Motor neuron (in vitro differentiated cells): ENCODE measurements around the gene CPA2. TPM values are rescaled to one million over a fixed set of nuclear protein-coding genes. Genes with fewer than 3 reads are reported as not detected.
A peak's percentile ranks its signal among the peaks of the same experiment; 100 is the strongest.
"Not testable (repeated sequence)": the region's sequence is repeated elsewhere in the genome, so short reads cannot be mapped to it uniquely, and the experiment has no call there.

Experiments
- ATAC-seq, 8 experiments: fragments of 200-7000 bp; cut with Tn5 transposase; replicated peaks in 6 of 8; 2 replicates each; pipeline ENCODE4 v1.8.0; 2021; ENCODE audit warnings: mild to moderate bottlenecking in 8 of 8, moderate library complexity in 8 of 8
- H3K27ac ChIP-seq, 2 donors: fragments of 250-450 bp; sonication (Bioruptor Pico); 2 replicates each; pipeline ENCODE4 v1.9.0; 2021; ENCODE audit warnings: antibody characterized with exemption in 2 of 2, mild to moderate bottlenecking in 2 of 2, moderate library complexity in 1 of 2
- H3K4me1 ChIP-seq, 2 donors: fragments of 250-450 bp; sonication (Bioruptor Pico); replicated peaks in 1 of 2; 2 replicates each; pipeline ENCODE4 v1.6.1; 2021; ENCODE audit warnings: antibody characterized with exemption in 2 of 2, mild to moderate bottlenecking in 2 of 2, moderate library complexity in 1 of 2
- H3K4me3 ChIP-seq, 5 donors: fragments of 250-450 bp; sonication (Bioruptor Pico); 2 replicates each; pipeline ENCODE4 v1.9.0; 2021; ENCODE audit warnings: antibody characterized with exemption in 5 of 5, mild to moderate bottlenecking in 5 of 5, moderate library complexity in 4 of 5
- WGBS, 10 experiments: fragments of 450-650 bp; shearing (Covaris generic); methylation state at CpG; one replicate each; pipeline ENCODE4 v1.0.0; 2022; 5-methylcytosine and 5-hydroxymethylcytosine counted together
- in situ Hi-C, 9 experiments: fragments of 400-800 bp; cut with MboI; loops; one replicate each; pipeline ENCODE4 v1.15.0; 2021; ENCODE audit warnings: low sequenced_read_pairs in 9 of 9, low pct_unique_long_range_greater_than_20kb in 2 of 9; ENCODE audit not compliant: unreplicated experiment in 9 of 9
- total RNA-seq, 8 experiments: library from RNA; unstranded; fragments of 300-600 nt; gene quantifications; 2 replicates each; pipeline versions ENCODE4 v1.2.3 to v1.2.4, GENCODE V29; 2022

CPA2 gene
- total RNA-seq, 8 experiments from 2014 or later, result 0.49 to 4.4 (median 0.78) TPM

DNA sequence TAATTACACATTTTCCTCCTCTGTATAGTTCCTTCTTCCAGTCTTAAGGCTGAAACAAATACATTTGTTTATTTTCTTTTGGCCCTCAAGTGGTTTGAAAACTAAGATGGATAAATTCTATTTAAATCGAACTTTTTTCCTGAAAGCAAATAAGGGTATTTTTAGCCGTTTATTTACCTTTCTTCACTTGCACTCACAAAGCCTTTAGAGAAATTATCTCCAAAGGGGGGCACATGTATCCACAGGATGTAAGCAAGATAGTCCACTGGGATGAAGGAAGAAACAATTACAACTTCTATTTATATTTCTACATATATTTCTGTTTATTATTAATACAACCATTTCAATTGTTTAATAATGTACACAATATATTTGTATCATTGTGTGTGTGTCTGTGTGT is 36.5 kb downstream of the CPA2 start:
- H3K4me1 ChIP-seq, result peaks cover 15 to 18% of the 10 kb centered on the region in 2 donors
- H3K27ac ChIP-seq, result no peak overlapping the region
- 29 to 97% (median 83%) methylated on average over 1 to 2 of the region's 2 CpGs for WGBS, 10 experiments
- ATAC-seq, result no peak
- no peak overlapping the region for H3K4me3 ChIP-seq
- in situ Hi-C loops, result no loop called here

DNA sequence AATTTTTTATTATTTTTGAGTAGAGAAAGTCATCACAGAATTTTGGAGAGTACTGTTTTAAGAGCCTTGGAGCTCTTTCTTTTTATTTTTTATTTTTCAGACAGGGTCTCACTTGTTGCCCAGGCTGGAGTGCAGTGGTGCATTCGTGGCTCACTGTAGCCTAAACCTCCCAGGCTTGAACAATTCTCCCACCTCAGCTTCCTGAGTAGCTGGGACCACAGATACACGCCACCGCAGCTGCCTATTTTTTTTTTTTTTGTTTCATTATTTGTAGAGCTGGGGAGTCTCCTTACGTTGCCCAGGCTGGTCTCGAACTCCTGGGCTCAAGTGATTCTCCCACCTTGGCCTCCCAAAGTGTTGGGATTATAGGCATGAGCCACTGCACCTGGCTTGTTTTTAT is 36.9 kb downstream of the CPA2 start:
- 70 to 97% (median 84%) methylated on average over 2 to 5 of the region's 5 CpGs; no CpG with 5 or more reads in 2 of the 10 experiments for WGBS, 10 experiments
- H3K4me3 ChIP-seq, result no peak overlapping the region
- H3K27ac ChIP-seq, result no peak overlapping the region
- peaks cover 14 to 15% of the 10 kb centered on the region in 2 donors for H3K4me1 ChIP-seq
- in situ Hi-C loops, result no loop called here
- ATAC-seq, result no peak

DNA sequence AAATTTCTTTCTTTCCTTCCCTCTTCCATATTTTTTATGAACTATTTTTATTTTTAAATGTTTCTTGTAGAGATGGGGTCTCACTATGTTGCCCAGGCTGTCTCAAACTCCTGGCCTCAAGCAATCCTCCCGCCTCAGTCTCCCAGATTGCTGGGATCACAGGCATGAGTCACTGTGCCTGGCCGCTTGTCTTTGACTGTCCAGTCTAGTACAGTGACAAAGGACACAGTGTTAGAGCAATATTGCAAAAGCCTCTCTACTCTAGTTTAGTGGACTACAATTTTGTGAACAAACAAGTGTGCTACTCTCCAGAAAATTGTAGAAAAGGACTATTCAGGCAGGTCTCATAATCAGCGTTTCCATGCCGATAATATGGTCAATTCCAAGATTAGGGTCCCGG is 37.3 kb downstream of the CPA2 start:
- Histone ChIP-seq H3K4me1 (peaks cover 14 to 15% of the 10 kb centered on the region in 2 donors), H3K4me3 (no peak overlapping the region), H3K27ac (no peak overlapping the region)
- in situ Hi-C loops, result no loop called here
- 83 to 100% (median 100%) methylated on average over 1 to 5 of the region's 5 CpGs; no CpG with 5 or more reads in 2 of the 10 experiments for WGBS, 10 experiments
- ATAC-seq, result no peak

DNA sequence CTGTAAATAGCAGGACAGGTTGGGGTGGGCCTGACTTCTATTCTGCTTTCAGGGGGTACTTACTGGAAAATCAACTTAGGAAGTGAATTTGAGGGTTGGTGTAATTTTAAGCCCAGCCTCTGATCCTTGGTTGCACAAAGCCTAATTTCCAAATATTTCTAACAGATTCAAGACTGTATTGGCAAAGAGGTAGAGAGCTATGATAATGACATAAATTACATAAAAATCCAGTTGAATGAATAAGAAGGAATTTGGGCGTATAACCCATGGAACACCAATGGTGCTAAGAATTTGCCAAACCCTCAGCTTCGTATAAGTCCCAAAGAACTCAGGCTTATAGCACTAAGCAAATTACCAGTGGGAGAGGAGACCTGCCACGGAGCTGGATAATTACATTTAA is 38.2 kb downstream of the CPA2 start:
- no peak overlapping the region for H3K4me3 ChIP-seq
- H3K27ac ChIP-seq, result peak overlapping the region in 1 of 2 donors; percentile 70
- H3K4me1 ChIP-seq, result peaks cover 9 to 11% of the 10 kb centered on the region in 2 donors
- peak in 3 of 8 experiments; percentile 50 to 93 (median 61) for ATAC-seq
- WGBS, 10 experiments, result 19 to 100% (median 87%) methylated on average over 1 to 3 of the region's 3 CpGs; no CpG with 5 or more reads in 1 of the 10 experiments
- in situ Hi-C loops, result no loop called here

DNA sequence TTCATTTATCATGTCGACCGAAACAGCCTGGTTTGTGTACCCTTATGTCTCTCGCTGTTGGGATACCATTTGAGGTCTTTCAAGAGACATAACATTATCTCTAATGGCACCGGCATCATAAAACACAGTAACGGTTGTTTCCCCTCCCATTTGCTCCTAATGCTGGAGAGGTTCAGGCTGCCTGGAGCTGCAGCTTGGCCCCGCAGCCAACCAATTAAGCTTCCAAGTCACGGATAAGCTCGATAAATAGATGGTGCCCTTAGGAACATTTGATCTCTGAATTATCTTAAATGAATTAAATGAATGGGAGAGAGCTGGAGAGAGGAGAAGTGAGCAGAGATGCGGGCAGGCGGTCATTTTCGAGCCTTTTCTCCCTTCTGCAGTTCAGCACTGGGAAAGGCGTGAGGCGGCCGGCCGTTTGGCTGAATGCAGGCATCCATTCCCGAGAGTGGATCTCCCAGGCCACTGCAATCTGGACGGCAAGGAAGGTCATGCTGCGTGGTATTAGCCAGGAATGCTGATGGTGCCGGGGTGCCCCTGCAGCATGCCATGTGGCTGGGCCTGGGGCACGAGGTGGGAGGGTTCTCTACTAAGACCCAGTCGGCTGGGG is 38.9 kb downstream of the CPA2 start:
- 68 to 100% (median 83%) methylated on average over 1 to 21 of the region's 21 CpGs; no CpG with 5 or more reads in 1 of the 10 experiments for WGBS, 10 experiments
- in situ Hi-C loops, result no loop called here

DNA sequence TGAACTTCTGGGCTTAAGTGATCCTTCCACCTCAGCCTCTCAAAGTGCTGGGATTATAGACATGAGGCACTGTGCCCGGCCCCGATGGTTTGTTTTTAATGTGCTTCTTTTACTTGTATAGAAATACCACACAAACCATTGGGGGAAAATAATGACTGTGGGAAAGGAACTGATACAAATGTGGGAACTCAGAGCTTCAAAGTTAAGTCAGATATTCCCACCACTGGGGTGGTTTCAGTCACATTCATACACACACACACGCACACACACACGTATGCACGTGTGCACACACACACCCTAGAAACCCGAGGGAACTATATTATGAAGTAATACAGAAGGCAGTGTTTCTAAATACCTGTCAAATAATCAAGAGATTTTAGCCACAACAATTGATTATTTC is 43.3 kb downstream of the CPA2 start:
- ATAC-seq, result no peak
- in situ Hi-C loops, result no loop called here
- Histone ChIP-seq H3K27ac (no peak overlapping the region), H3K4me3 (no peak overlapping the region), H3K4me1 (peaks cover 0 to 6% of the 10 kb centered on the region in 2 donors)
- 80 to 98% (median 92%) methylated on average over 2 to 6 of the region's 6 CpGs; no CpG with 5 or more reads in 5 of the 10 experiments for WGBS, 10 experiments

More for the DNA sequence above, 38.9 kb downstream of the CPA2 start:
- Histone ChIP-seq H3K4me1 (peaks cover 4 to 10% of the 10 kb centered on the region in 2 donors), H3K4me3 (no peak overlapping the region), H3K27ac (peak overlapping the region; percentile 15 to 70)
- peak in 3 of 8 experiments; percentile 73 to 88 (median 84) for ATAC-seq

DNA sequence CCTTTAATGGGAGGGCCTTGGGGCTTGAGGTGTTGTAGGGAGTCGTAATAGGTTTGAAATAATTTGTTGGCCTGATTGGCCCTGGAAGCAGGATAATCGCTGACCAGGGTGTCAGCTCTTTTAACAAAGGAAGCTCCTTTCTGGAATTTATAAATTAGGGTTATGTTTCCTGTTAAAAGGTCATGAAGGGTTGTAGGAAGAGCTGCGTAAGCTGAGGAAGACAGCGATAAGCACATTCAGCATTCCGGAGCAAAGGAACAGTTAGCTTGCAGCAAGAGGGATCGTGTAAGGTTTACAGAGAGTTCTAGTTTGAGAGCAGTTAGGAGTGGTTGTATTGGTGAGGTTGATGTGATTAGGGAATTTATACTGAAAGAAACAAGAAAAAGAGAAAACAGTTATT is 47.6 kb downstream of the CPA2 start:
- in situ Hi-C loops, result no loop called here
- peaks cover 0 to 11% of the 10 kb centered on the region in 2 donors for H3K4me1 ChIP-seq
- whole genome bisulfite sequencing, 10 experiments, result 68 to 100% (median 97%) methylated on average over 1 to 6 of the region's 6 CpGs; no CpG with 5 or more reads in 1 of the 10 experiments
- H3K27ac ChIP-seq, result no peak overlapping the region
- H3K4me3 ChIP-seq, result no peak overlapping the region
- ATAC-seq, result no peak

DNA sequence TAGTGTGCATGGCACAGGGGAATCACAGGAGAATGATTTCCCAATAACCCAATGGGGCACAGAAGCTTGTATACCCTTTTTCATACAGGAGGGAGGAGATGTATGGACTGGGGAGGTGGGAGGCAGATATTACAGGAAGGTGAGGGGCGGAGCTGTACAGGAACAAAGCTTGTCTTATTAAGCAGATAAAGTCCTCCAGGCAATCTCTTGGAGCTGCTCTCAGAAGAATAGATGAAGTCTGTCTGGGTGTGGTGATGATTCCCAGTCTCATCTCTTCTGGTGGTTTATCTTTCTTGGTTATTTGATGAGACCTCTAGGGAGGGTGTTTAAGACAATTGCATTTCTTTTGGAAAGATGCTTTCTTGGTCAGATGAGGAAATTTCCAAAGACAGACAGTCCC is 52.9 kb downstream of the CPA2 start:
- WGBS, 10 experiments, result 100% methylated on average over 1 of the region's 1 CpG; no CpG with 5 or more reads in 8 of the 10 experiments
- H3K27ac ChIP-seq, result no peak overlapping the region
- no peak overlapping the region for H3K4me3 ChIP-seq
- ATAC-seq, result no peak
- H3K4me1 ChIP-seq, result peaks cover 6 to 20% of the 10 kb centered on the region in 2 donors
- in situ Hi-C loops, result no loop called here

DNA sequence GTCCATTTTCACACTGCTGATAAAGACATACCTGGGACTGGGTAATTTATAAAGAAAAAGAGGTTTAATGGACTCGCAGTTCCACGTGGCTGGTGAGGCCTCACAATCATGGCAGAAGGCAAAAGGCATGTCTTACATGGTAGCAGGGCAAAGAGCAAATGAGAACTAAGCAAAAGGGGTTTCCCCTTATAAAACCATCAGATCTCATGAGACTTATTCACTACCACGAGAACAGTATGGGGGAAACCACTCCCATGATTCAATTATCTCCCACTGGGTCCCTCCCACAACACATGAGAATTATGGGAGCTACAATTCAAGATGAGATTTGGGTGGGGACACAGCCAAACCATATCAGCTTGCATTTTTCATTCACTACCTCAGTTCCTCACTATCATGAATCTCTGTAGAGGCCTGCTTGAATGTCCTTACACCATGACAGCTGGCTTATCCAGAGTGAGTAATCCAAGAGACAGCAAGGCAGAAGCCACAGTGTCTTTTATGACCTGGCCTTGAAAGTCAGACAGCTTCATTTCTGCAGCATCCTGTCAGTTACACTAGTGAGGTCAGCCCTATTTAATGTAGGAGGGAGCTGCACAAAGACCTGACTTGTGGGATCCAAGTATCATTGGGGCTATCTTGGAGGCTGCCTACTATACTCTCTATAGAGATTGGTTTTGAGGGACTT is 55.0 kb downstream of the CPA2 start:
- H3K4me1 ChIP-seq, result peaks cover 10 to 14% of the 10 kb centered on the region in 2 donors
- ATAC-seq, result peak in 4 of 8 experiments; percentile 13 to 28 (median 20)
- H3K27ac ChIP-seq, in situ Hi-C loops, H3K4me3 ChIP-seq: not testable (repeated sequence)
- WGBS, 10 experiments, result 80 to 100% (median 80%) methylated on average over 1 to 3 of the region's 3 CpGs; no CpG with 5 or more reads in 3 of the 10 experiments

DNA sequence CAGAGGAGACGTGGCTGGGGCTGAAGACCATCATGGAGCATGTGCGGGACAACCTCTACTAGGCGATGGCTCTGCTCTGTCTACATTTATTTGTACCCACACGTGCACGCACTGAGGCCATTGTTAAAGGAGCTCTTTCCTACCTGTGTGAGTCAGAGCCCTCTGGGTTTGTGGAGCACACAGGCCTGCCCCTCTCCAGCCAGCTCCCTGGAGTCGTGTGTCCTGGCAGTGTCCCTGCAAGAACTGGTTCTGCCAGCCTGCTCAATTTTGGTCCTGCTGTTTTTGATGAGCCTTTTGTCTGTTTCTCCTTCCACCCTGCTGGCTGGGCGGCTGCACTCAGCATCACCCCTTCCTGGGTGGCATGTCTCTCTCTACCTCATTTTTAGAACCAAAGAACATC is 56.0 kb downstream of the CPA2 start:
- ATAC-seq, result no peak

DNA sequence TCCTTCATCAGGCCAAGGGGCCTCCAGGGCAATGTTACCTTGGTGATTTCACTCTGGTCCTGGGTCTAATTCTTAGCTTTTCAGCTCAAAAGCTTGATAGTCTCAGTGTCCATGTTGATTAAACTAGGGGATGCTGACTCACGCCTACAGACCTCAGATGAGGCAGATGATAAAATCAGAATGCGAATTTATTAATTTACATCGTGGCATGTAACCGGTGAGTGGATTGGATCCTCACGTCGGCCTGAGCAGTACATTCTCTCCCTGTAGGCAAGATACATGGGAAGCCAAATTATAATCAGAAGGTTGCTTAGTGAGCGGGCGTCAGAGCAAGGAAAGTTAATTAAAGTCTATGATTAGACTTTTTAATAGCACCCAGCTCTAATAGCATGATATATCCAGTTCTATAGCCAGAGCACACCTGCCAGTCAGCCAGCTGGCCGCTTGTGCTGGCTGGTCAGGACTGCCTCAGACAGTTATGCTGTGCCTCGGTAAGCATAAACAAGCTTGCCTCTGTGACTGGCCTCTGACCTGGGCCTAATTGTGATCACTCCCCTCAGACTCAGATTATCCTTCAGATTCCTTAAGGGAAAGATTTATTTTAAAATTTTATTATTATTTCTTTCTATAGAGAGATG is 57.8 kb downstream of the CPA2 start:
- H3K27ac ChIP-seq, result peak overlapping the region; percentile 29 to 35
- peak; percentile 64 to 98 (median 90) for ATAC-seq
- in situ Hi-C loops, result no loop called here
- 44 to 90% (median 72%) methylated on average over 3 to 10 of the region's 10 CpGs; no CpG with 5 or more reads in 3 of the 10 experiments for WGBS, 10 experiments
- H3K4me3 ChIP-seq, result no peak overlapping the region
- peaks cover 10 to 14% of the 10 kb centered on the region in 2 donors for H3K4me1 ChIP-seq

More for the DNA sequence above, 56.0 kb downstream of the CPA2 start:
- peaks cover 10 to 14% of the 10 kb centered on the region in 2 donors for H3K4me1 ChIP-seq
- WGBS, 10 experiments, result 80 to 100% (median 91%) methylated on average over 2 to 3 of the region's 7 CpGs; no CpG with 5 or more reads in 4 of the 10 experiments
- no peak overlapping the region for H3K27ac ChIP-seq
- H3K4me3 ChIP-seq, result no peak overlapping the region
- in situ Hi-C loops, result no loop called here

DNA sequence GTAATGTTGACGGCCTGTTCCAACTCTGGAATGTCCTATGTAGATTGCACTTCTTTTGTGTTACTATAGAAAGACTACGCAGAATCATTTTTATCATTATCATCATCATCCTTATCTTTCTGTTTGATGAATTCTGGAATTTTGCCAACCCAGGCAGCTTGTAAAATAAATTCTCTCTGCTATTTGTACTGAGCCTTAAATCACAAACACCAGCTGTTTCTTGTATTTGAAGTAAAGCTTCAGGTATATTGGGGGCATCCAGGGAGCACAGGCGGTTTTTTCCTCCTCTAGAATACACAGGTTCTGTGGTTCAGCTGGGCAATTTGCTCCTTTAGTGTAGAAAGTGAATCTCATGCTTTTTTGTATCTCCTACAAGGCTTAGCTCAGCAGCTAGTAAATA is 63.0 kb downstream of the CPA2 start:
- H3K4me1 ChIP-seq, result peaks cover 9 to 16% of the 10 kb centered on the region in 2 donors
- H3K4me3 ChIP-seq, result no peak overlapping the region
- H3K27ac ChIP-seq, result no peak overlapping the region
- 40 to 100% (median 94%) methylated on average over 1 to 3 of the region's 3 CpGs; no CpG with 5 or more reads in 1 of the 10 experiments for WGBS, 10 experiments
- ATAC-seq, result no peak
- in situ Hi-C loops, result no loop called here
